Lung (tissue), 12 donors: ENCODE results near the gene ALX3. TPM values are rescaled to one million over a fixed set of nuclear protein-coding genes. Genes with fewer than 3 reads are reported as not detected.

ENCODE experiments used
- ATAC-seq: fragments of 200-7000 bp; cut with Tn5 transposase; one replicate; pipeline ENCODE4 v1.9.1; 2020; ENCODE audit warnings: moderate number of reproducible peaks; ENCODE audit not compliant: insufficient read depth, low FRiP score
- DNase-seq, 3 donors: peaks; one replicate each; pipeline ENCODE4 v3.0.0-alpha.2; 2013 to 2017
- H3K27ac ChIP-seq, 2 donors: one replicate each; pipeline ENCODE4 v1.5.1; 2013; ENCODE audit warnings: mild to moderate bottlenecking in 2 of 2, moderate library complexity in 2 of 2, control low read depth in 1 of 2, inconsistent platforms in 1 of 2, low read depth in 1 of 2, low read length in 1 of 2
- H3K27me3 ChIP-seq, 3 donors: one replicate each; pipeline ENCODE4 v1.5.1; 2013; ENCODE audit warnings: low read length in 2 of 3; ENCODE audit not compliant: control insufficient read depth in 3 of 3, insufficient read depth in 3 of 3
- H3K36me3 ChIP-seq, 4 donors: one replicate each; pipeline ENCODE4 v1.5.1; 2013; ENCODE audit warnings: low read length in 4 of 4, mild to moderate bottlenecking in 1 of 4, moderate library complexity in 1 of 4; ENCODE audit not compliant: control insufficient read depth in 4 of 4, insufficient read depth in 4 of 4
- H3K4me1 ChIP-seq, 5 donors: one replicate each; pipeline ENCODE4 v1.5.1; 2013; ENCODE audit warnings: low read length in 5 of 5, mild to moderate bottlenecking in 2 of 5, moderate library complexity in 1 of 5; ENCODE audit not compliant: control insufficient read depth in 5 of 5, insufficient read depth in 5 of 5
- H3K4me3 ChIP-seq: one replicate; pipeline ENCODE4 v1.5.1; 2013; ENCODE audit warnings: mild to moderate bottlenecking, control low read depth, moderate library complexity
- H3K9ac ChIP-seq, 2 donors: one replicate each; pipeline ENCODE4 v1.5.1; 2013; ENCODE audit warnings: low read length in 2 of 2, control low read depth in 1 of 2; ENCODE audit not compliant: insufficient read depth in 1 of 2
- H3K9me3 ChIP-seq, 4 donors: one replicate each; pipeline ENCODE4 v1.5.1; 2013; ENCODE audit warnings: low read length in 3 of 4, mild to moderate bottlenecking in 1 of 4, moderate library complexity in 1 of 4; ENCODE audit not compliant: control insufficient read depth in 4 of 4, insufficient read depth in 3 of 4
- WGBS, 2 donors: extraction: QIAGEN DNeasy Blood & Tissue Kit; methylation state at CpG; one replicate each; pipeline ENCODE4 v1.1.7; 2013; 5-methylcytosine and 5-hydroxymethylcytosine counted together
- polyA plus RNA-seq, 2 donors: library from polyadenylated mRNA; stranded (reverse); fragments of 200-250 nt; gene quantifications; one replicate each; pipeline ENCODE4 v1.2.1, GENCODE V29; 2013
- total RNA-seq, 2 donors: library from RNA; depleted of rRNA in 1 of 2; stranded (reverse); fragments of >200 nt in 1 of 2; gene quantifications; one replicate each; pipeline ENCODE4 v1.2.1, GENCODE V29; 2014 to 2021
- TF ChIP-seq, protein P1 (sequence below): IDR thresholded peaks from 2 replicates; pipeline ENCODE4 v1.5.1; 2012; ENCODE audit warnings: mild to moderate bottlenecking; ENCODE audit errors: control extremely low read depth, extremely low read depth
- donor health status: control.
- donor health status: control.
- donor health status: Bipolar disorder and iron deficiency.
- donor health status: healthy.
- donor health status: DM: yes; HTN: yes; CAD: no.

The ALX3 gene
- total and polyA plus RNA-seq, 4 donors = 0.13 to 0.16 TPM; not detected in 2

DNA sequence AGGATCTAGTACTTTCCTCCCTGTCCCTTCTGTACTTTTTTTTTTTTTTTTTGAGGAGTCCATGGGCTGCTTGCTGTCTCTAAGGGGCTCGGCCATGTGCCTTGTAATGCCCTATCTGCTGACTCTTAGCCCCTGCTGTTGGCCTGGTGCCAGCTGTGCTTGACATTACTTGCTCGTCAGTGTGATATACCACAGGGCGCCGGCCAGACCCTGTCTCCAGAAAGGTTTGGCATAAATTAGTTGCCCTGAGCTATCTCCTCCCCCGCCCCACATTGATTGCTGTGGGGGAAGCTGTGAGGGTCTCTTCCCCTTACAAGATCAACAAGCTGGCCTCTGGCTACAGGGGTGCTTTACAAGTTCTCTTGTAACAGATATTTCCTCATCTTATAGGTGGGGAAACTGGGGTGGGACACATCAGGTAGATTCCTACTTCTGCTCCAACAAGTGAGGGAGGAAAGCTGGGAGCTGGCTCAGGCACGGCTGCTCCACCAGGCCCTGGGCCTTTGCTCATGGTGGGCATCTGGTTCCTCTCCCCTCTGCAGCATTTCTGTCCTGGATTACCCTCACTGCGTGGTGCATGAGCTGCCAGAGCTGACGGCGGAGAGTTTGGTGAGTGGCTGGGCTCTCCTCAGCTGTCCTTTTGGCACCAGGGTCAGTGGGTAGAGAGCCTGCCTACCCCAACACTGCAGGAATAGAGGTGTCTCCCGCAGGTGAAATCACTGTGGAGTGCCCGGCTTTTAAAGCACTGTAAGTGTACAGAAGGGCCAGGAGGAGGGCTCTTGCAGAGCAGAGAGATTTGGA lies 20.5 kb downstream of the ALX3 start:
- no peak for DNase-seq
- no peak overlapping the region for H3K27ac ChIP-seq

DNA sequence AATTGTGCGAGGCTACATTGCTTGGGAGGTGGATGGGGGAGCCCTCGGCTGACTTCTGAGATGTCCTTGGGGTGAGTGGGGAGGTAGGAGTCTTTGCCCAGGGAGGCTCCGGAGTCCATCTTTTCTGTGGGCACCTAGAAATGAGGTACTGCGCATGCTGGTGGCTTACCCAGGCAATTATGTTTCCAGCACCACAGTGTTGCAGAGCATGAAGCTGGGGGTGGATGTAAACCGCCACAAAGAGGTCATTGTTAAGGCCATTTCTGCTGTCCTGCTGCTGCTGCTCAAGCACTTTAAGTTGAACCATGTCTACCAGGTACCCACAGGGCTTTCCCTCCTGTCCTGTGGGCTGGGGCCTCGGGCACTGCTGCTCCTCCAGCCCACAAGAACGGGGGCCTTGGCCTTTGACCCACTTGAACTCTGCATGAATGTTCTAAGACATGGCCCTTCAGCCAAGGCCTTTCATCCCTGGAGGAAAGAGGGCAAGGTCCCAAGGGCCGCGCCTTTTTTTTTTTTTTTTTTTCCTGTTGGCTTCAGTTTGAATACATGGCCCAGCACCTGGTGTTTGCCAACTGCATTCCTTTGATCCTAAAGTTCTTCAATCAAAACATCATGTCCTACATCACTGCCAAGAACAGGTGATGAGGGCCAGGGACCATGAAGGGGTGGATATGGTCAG lies 21.4 kb downstream of the ALX3 start:
- TF ChIP-seq, protein P1, sequence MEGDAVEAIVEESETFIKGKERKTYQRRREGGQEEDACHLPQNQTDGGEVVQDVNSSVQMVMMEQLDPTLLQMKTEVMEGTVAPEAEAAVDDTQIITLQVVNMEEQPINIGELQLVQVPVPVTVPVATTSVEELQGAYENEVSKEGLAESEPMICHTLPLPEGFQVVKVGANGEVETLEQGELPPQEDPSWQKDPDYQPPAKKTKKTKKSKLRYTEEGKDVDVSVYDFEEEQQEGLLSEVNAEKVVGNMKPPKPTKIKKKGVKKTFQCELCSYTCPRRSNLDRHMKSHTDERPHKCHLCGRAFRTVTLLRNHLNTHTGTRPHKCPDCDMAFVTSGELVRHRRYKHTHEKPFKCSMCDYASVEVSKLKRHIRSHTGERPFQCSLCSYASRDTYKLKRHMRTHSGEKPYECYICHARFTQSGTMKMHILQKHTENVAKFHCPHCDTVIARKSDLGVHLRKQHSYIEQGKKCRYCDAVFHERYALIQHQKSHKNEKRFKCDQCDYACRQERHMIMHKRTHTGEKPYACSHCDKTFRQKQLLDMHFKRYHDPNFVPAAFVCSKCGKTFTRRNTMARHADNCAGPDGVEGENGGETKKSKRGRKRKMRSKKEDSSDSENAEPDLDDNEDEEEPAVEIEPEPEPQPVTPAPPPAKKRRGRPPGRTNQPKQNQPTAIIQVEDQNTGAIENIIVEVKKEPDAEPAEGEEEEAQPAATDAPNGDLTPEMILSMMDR = no peak
- no peaks in the 10 kb centered on the region for H3K27me3 ChIP-seq
- ATAC-seq = no peak
- H3K27ac ChIP-seq = no peak overlapping the region
- H3K9me3 ChIP-seq = peaks cover 0 to 2% (median 0%) of the 10 kb centered on the region in 4 donors
- H3K4me3 ChIP-seq = no peak overlapping the region
- WGBS, 2 donors = 82 to 84% methylated on average over 9 of the region's 9 CpGs
- H3K9ac ChIP-seq = no peak overlapping the region
- peaks cover 34 to 76% (median 38%) of the 10 kb centered on the region in 4 donors for H3K36me3 ChIP-seq
- DNase-seq = no peak
- peaks cover 0 to 3% (median 0%) of the 10 kb centered on the region in 5 donors for H3K4me1 ChIP-seq

More for the DNA sequence above, 20.5 kb downstream of the ALX3 start:
- no peak for ATAC-seq
- peaks cover 0 to 2% (median 0%) of the 10 kb centered on the region in 4 donors for H3K9me3 ChIP-seq
- H3K4me1 ChIP-seq = peaks cover 0 to 3% (median 0%) of the 10 kb centered on the region in 5 donors
- no peaks in the 10 kb centered on the region for H3K27me3 ChIP-seq
- TF ChIP-seq, protein P1 = no peak
- H3K9ac ChIP-seq = no peak overlapping the region
- no peak overlapping the region for H3K4me3 ChIP-seq
- peaks cover 39 to 80% (median 41%) of the 10 kb centered on the region in 4 donors for H3K36me3 ChIP-seq
- WGBS, 2 donors = 86 to 88% methylated on average over 11 of the region's 11 CpGs

DNA sequence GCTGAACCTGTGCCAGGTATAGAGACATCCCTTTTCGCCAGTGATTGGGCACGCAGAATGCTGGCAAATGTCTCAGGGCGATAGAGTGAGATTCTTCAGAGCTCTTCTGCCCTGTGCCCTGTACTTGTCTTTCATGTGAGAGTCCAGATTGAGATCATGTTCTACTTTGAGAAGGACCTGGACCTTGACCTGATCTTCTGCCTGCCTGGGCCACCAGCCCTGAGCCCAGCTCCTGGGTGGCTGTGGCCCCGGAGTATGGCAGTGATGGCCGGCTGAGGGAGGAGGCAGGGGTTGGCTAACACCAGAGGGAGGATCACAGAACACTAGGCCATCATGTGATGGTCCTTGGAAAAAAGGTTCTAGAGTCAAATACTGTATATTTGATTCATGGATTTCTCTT lies 22.2 kb downstream of the ALX3 start:
- WGBS, 2 donors = 97 to 98% methylated on average over 5 of the region's 5 CpGs
- DNase-seq = no peak
- Histone ChIP-seq H3K9me3 (peaks cover 0 to 2% (median 0%) of the 10 kb centered on the region in 4 donors), H3K4me3 (no peak overlapping the region), H3K4me1 (peaks cover 0 to 3% (median 0%) of the 10 kb centered on the region in 5 donors), H3K9ac (no peak overlapping the region), H3K36me3 (peaks cover 34 to 76% (median 40%) of the 10 kb centered on the region in 4 donors), H3K27me3 (no peaks in the 10 kb centered on the region), H3K27ac (no peak overlapping the region)
- ATAC-seq = no peak
- TF ChIP-seq, protein P1 = no peak
